Fibroblast of lung (primary cell): Measurements from ENCODE around the gene DNAH10. TPM values are rescaled to one million over a fixed set of nuclear protein-coding genes. Genes with fewer than 3 reads are reported as not detected.

ENCODE experiments used
- DNase-seq, 2 donors: peaks; one replicate each; pipeline versions ENCODE4 v3.0.0 to v3.0.0-alpha.2; 2010; ENCODE audit warnings: low read depth in 2 of 2
- H2AFZ ChIP-seq: 2 replicates; pipeline ENCODE4 v1.5.1; 2012; ENCODE audit warnings: low read length, control low read depth, inconsistent platforms
- H3K27ac ChIP-seq: 2 replicates; pipeline ENCODE4 v1.5.1; 2011; ENCODE audit warnings: low read length, control low read depth; ENCODE audit not compliant: insufficient read depth
- H3K27me3 ChIP-seq: 2 replicates; pipeline ENCODE4 v1.5.1; 2011; ENCODE audit warnings: mild to moderate bottlenecking, low read length; ENCODE audit not compliant: control insufficient read depth, insufficient read depth
- H3K36me3 ChIP-seq: 2 replicates; pipeline ENCODE4 v1.5.1; 2011; ENCODE audit warnings: low read length; ENCODE audit not compliant: control insufficient read depth, insufficient read depth
- H3K4me1 ChIP-seq: 2 replicates; pipeline ENCODE4 v1.5.1; 2011; ENCODE audit warnings: low read length; ENCODE audit not compliant: control insufficient read depth, insufficient read depth; ENCODE audit errors: extremely low read depth
- H3K4me2 ChIP-seq: 2 replicates; pipeline ENCODE4 v1.5.1; 2011; ENCODE audit warnings: low read length, control low read depth; ENCODE audit not compliant: insufficient read depth; ENCODE audit errors: extremely low read depth
- H3K4me3 ChIP-seq, 4 experiments: fragments of 200-600 bp in 1 of 4; sonication (generic) in 1 of 4; replicated peaks in 1 of 4; 2 replicates each; pipeline ENCODE4 v1.5.1; 2011 to 2016; ENCODE audit warnings: low read length in 4 of 4, low read depth in 3 of 4, mild to moderate bottlenecking in 3 of 4, control low read depth in 2 of 4, inconsistent platforms in 1 of 4, mixed read lengths in 1 of 4; ENCODE audit not compliant: insufficient read depth in 1 of 4; ENCODE audit errors: control extremely low read depth in 1 of 4
- H3K79me2 ChIP-seq: 2 replicates; pipeline ENCODE4 v1.5.1; 2012; ENCODE audit warnings: mild to moderate bottlenecking, low read length, inconsistent platforms; ENCODE audit not compliant: control insufficient read depth, insufficient read depth
- H3K9ac ChIP-seq: 2 replicates; pipeline ENCODE4 v1.5.1; 2011; ENCODE audit warnings: mild to moderate bottlenecking, low read length, control low read depth; ENCODE audit not compliant: insufficient read depth
- H3K9me3 ChIP-seq: 2 replicates; pipeline ENCODE4 v1.5.1; 2012; ENCODE audit warnings: low read depth, low read length; ENCODE audit not compliant: control insufficient read depth, insufficient read depth
- H4K20me1 ChIP-seq: 2 replicates; pipeline ENCODE4 v1.5.1; 2011; ENCODE audit warnings: low read length; ENCODE audit not compliant: control insufficient read depth, insufficient read depth; ENCODE audit errors: extremely low read depth
- CTCF ChIP-seq, 2 donors: IDR thresholded peaks in 1 of 2; conservative IDR thresholded peaks in 1 of 2; 1 replicate in 1 of 2; 2 replicates in 1 of 2; pipeline ENCODE4 v1.5.1; 2011 to 2012; ENCODE audit warnings: low read length in 2 of 2, control low read depth in 1 of 2, inconsistent platforms in 1 of 2, low read depth in 1 of 2, mild to moderate bottlenecking in 1 of 2
- EZH2 ChIP-seq: IDR thresholded peaks from 2 replicates; pipeline ENCODE4 v1.5.1; 2012; ENCODE audit warnings: low read length, control low read depth, mild to moderate bottlenecking; ENCODE audit errors: missing control alignments
- polyA plus RNA-seq, 2 donors: library from polyadenylated mRNA; depleted of rRNA in 1 of 2; stranded (reverse) in 1 of 2; unstranded in 1 of 2; fragments of >200 nt; gene quantifications; 2 replicates each; pipeline ENCODE4 v1.2.1, GENCODE V29; 2011 to 2012; ENCODE audit warnings: missing spikeins in 1 of 2
- total RNA-seq: library from RNA; depleted of rRNA; stranded (reverse); fragments of >200 nt; gene quantifications from 2 replicates; pipeline ENCODE4 v1.2.1, GENCODE V29; 2014

The DNAH10 gene
- total and polyA plus RNA-seq, 2 donors (not counting 1 experiment from before 2014, with no cell fraction given), result 0.06 to 0.33 TPM

- H3K4me3 ChIP-seq, result no peak overlapping the region
- H4K20me1 ChIP-seq, result no peaks in the 10 kb centered on the region
- no peak for DNase-seq
- no peaks in the 10 kb centered on the region for H3K79me2 ChIP-seq
- no peaks in the 10 kb centered on the region for H3K9me3 ChIP-seq
- H3K36me3 ChIP-seq, result no peaks in the 10 kb centered on the region
- H3K27ac ChIP-seq, result no peak overlapping the region
- TF ChIP-seq EZH2, result no peak
- no peak for TF ChIP-seq CTCF (conservative IDR thresholded peaks at IDR 0.05 in 1 of 2, IDR thresholded peaks at IDR 0.05 in 1 of 2; ENCODE audit: low read depth in 1 of 2, low read length in 2 of 2)
- no peak overlapping the region for H2AFZ ChIP-seq
- H3K9ac ChIP-seq, result no peak overlapping the region
- no peaks in the 10 kb centered on the region for H3K4me1 ChIP-seq
- H3K27me3 ChIP-seq, result no peaks in the 10 kb centered on the region
- no peak overlapping the region for H3K4me2 ChIP-seq
Observed at GRCh38 chr12:123833830-123834229, 71.7 kb downstream of the DNAH10 start.

GRCh38 chr12:123834845-123835244, 72.7 kb downstream of the DNAH10 start:
- H3K36me3 ChIP-seq, result no peaks in the 10 kb centered on the region
- no peak overlapping the region for H3K4me2 ChIP-seq
- DNase-seq, result no peak
- no peaks in the 10 kb centered on the region for H3K4me1 ChIP-seq
- H3K4me3 ChIP-seq, result no peak overlapping the region
- H3K9me3 ChIP-seq, result no peaks in the 10 kb centered on the region
- no peak overlapping the region for H3K9ac ChIP-seq
- no peaks in the 10 kb centered on the region for H3K27me3 ChIP-seq
- H2AFZ ChIP-seq, result no peak overlapping the region
- no peaks in the 10 kb centered on the region for H4K20me1 ChIP-seq
- no peak for TF ChIP-seq CTCF (conservative IDR thresholded peaks at IDR 0.05 in 1 of 2, IDR thresholded peaks at IDR 0.05 in 1 of 2; ENCODE audit: low read depth in 1 of 2, low read length in 2 of 2)
- no peak for TF ChIP-seq EZH2
- no peak overlapping the region for H3K27ac ChIP-seq
- no peaks in the 10 kb centered on the region for H3K79me2 ChIP-seq

GRCh38 chr12:123836292-123836691, 74.2 kb downstream of the DNAH10 start:
- DNase-seq, result no peak
- H3K4me2 ChIP-seq, result no peak overlapping the region

More at GRCh38 chr12:123836292-123836691, 74.2 kb downstream of the DNAH10 start:
- Histone ChIP-seq H3K79me2 (no peaks in the 10 kb centered on the region), H2AFZ (no peak overlapping the region), H3K4me3 (no peak overlapping the region), H3K9ac (no peak overlapping the region), H3K27me3 (no peaks in the 10 kb centered on the region), H3K36me3 (no peaks in the 10 kb centered on the region), H3K27ac (no peak overlapping the region), H4K20me1 (no peaks in the 10 kb centered on the region), H3K4me1 (no peaks in the 10 kb centered on the region), H3K9me3 (no peaks in the 10 kb centered on the region)
- TF ChIP-seq CTCF (conservative IDR thresholded peaks at IDR 0.05 in 1 of 2, IDR thresholded peaks at IDR 0.05 in 1 of 2; ENCODE audit: low read depth in 1 of 2, low read length in 2 of 2) (no peak), EZH2 (no peak)
